GM12874 (cell line): ENCODE results near the gene SLC2A4RG.

ENCODE experiments used
- TF ChIP-seq, protein P1 (sequence below): IDR thresholded peaks from 2 replicates; pipeline ENCODE4 v1.5.1; 2011; ENCODE audit warnings: low read depth, mild to moderate bottlenecking, control low read depth, low read length, moderate library complexity; ENCODE audit not compliant: insufficient read depth

SLC2A4RG gene

DNA sequence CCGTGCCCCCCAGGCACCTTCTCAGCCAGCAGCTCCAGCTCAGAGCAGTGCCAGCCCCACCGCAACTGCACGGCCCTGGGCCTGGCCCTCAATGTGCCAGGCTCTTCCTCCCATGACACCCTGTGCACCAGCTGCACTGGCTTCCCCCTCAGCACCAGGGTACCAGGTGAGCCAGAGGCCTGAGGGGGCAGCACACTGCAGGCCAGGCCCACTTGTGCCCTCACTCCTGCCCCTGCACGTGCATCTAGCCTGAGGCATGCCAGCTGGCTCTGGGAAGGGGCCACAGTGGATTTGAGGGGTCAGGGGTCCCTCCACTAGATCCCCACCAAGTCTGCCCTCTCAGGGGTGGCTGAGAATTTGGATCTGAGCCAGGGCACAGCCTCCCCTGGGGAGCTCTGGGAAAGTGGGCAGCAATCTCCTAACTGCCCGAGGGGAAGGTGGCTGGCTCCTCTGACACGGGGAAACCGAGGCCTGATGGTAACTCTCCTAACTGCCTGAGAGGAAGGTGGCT lies 42.2 kb upstream of the SLC2A4RG start:
- TF ChIP-seq, protein P1, sequence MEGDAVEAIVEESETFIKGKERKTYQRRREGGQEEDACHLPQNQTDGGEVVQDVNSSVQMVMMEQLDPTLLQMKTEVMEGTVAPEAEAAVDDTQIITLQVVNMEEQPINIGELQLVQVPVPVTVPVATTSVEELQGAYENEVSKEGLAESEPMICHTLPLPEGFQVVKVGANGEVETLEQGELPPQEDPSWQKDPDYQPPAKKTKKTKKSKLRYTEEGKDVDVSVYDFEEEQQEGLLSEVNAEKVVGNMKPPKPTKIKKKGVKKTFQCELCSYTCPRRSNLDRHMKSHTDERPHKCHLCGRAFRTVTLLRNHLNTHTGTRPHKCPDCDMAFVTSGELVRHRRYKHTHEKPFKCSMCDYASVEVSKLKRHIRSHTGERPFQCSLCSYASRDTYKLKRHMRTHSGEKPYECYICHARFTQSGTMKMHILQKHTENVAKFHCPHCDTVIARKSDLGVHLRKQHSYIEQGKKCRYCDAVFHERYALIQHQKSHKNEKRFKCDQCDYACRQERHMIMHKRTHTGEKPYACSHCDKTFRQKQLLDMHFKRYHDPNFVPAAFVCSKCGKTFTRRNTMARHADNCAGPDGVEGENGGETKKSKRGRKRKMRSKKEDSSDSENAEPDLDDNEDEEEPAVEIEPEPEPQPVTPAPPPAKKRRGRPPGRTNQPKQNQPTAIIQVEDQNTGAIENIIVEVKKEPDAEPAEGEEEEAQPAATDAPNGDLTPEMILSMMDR = 0 out of 2 replicates have a peak, but pooled peaks have one; percentile 0

DNA sequence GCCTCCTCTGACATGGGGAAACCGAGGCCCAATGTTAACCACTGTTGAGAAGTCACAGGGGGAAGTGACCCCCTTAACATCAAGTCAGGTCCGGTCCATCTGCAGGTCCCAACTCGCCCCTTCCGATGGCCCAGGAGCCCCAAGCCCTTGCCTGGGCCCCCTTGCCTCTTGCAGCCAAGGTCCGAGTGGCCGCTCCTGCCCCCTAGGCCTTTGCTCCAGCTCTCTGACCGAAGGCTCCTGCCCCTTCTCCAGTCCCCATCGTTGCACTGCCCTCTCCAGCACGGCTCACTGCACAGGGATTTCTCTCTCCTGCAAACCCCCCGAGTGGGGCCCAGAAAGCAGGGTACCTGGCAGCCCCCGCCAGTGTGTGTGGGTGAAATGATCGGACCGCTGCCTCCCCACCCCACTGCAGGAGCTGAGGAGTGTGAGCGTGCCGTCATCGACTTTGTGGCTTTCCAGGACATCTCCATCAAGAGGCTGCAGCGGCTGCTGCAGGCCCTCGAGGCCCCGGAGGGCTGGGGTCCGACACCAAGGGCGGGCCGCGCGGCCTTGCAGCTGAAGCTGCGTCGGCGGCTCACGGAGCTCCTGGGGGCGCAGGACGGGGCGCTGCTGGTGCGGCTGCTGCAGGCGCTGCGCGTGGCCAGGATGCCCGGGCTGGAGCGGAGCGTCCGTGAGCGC lies 41.6 kb upstream of the SLC2A4RG start:
- TF ChIP-seq, protein P1 = no peak

DNA sequence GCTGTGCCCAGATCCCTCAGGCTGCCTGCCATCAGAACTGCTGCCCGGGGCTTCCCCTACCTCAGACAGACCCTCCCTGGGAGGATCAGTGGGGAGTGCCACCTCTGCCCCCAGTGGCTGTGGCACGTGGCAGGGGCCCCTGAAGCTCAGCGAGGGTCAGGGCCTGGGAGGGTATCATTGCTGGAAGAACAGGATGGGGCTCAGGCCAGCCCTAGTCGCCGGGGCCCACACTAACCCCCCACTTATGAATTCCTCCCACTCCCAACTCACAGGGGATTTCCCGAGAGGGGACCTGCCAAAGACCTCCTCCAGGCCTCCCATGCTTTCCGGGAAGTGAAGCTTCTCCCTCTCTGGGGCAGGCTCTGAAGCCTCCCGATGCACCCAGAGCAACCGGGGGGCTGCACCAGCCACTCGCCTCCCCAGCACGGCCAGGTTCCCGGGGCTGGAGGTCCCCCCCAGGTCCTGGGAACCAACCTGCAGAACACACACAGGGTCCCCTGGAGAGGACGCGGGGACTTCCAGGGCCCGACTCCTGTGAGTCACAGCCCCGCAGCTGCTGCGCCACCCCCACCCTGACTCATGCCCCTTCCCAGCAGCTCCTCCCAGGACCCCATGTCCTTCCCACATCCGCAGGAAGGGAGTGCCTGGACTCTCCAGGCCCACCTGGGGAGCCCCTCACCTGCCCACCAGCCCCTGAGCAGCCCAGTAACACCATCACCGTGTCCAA lies 40.7 kb upstream of the SLC2A4RG start:
- TF ChIP-seq, protein P1 = no peak

DNA sequence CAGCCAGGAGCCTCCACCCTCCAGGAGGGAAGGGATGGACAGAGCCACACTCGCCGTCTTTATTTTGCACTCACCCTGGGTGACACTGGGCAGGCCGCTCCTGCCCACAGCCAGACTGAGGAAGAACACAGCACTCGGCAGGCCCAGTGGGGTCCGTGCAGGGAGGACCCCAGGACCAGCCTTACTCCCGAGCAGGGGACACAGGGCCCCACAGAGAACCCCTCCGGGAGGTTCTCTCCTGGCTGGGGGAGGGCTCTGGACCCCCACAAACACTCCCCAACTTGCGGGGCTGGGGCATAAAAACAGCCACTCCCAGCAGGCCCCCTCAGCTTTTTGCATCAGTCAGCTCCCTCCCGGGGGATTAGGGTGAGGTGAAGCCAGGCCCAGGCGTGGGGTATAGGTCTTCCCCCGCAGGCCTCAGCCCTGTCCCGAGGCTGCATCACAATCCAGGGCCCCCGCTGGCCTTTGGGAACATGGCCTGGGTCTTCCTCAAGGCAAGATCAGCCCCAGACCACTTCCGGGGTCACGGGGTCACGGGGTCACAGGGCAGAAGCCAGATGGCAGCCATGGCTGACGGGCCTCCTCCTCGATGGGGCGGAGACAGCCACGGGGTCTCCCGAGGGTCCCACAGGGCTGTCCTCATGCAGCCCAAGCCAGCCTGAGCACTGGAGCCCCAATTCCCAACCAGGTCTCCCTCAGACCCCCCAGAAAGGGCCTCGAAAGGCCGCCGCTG lies 39.9 kb upstream of the SLC2A4RG start:
- TF ChIP-seq, protein P1 = no peak

DNA sequence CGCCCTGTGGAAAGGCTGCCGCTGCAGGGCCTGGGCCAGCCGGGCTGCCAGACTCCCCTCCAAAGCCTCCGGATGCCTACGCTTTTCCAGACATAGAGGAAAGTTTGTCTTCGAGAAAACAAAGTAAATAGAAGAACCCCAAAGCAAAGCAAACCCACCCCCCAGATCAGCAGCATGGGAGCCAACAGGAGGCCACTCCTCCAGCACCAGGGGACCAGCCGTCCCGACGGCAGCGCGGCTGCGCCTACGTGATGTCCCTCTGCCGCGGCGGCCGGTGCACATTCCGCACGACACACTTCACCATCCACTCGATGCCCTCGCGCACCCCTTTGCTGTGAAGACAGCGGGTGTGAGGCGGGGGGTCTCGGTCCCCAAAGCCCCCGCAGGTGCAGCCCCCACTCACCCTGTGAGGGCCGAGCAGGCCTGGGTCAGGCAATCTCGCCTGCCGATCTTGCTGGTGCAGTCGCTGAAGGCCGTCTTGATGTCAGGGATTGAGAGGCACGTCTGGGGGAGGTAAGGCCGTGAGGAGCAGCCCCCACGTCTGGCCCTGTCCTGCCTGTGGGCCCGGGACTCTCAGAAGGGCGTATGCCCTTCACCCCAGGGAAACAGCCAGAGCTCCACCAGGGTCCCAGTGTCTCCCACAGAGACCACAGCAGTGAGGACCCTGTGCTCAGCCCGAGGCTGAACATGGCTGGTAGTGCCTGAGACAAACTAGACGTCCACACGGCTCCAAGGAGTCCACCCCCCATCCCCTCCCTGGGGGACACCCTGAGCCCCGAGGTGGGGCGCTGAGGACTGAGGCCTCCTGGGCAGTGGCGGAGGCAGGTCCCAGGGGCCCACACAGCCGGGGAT lies 39.2 kb upstream of the SLC2A4RG start:
- TF ChIP-seq, protein P1 = no peak

DNA sequence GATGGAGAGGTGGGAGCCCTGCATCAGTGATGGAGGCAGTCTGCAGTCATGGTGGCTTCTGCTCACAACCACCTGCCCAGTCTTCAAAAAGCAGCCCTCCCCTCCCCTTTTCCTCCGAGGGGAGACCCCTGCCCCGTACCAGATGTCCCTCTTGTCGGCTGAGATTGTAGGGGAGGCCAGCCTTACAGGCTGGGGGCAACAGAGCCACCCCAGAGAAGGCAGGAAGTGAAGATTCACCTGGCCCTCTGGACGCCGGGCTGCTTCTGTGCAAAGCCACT lies 38.6 kb upstream of the SLC2A4RG start:
- TF ChIP-seq, protein P1 = no peak
